ENCODE data around the gene RAB40B.

Gene RAB40B

DNA sequence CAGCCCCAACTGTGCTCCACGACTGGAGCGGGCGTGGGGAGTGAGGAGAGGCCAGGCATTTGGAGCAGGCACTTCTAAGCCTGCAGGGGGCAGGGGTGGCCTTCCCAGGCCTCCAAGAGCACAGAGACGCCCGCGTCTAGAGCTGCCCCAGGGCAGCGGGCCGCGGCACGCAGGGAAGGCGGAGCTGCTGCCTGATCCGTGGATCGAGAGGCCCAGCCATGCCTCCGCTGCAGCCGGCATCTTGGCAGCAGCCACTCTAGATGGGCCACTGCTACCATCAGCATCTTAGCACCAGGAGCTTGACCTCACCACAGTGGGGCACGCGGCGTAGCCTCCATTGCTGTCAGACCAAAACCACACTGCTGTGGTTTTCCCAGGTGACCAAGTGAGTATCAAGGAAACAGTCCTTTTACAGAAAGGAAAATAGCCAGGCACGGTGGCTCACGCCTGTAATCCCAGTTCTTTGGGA is 29.8 kb downstream of the RAB40B start:
- Mint-ChIP-seq H3K36me3 (no peaks in the 10 kb centered on the region), H3K4me3 (peak overlapping the region; percentile 67), H3K27me3 (no peaks in the 10 kb centered on the region), H3K4me1 (peaks cover 8% of the 10 kb centered on the region), H3K27ac (peak overlapping the region; percentile 7), H3K9me3 (no peaks in the 10 kb centered on the region)
- peak; percentile 84 for ATAC-seq

DNA sequence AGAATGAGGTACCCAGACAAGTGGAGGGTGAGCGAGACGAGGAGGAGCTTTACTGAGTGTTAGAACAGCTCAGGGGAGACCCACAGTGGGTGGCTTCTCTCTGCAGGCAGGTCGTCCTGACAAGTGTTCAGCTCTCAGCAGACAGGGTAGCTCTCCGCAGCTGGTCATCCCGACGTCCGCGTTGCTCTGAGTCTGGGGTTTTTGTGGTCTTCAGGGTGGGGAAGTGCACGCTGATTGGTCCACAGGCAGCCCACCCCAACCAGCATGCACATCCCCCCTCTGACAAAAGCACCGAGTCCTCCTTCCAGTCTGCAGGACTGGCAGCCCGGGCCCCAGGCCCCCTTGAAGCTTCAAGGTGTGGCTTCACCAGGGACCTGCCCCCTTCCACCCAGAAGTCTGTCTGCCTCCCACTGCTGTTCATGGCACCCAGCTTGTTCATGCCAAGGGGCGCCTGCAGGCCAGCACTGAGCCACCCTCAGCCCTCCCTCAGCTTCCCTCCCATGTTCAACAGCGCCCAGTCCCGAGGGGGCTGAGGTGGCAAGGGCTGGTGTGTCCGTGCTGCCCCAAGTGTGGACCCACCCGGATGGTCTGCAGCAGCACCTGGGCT is 30.4 kb downstream of the RAB40B start:
- H3K9me3 Mint-ChIP-seq = no peaks in the 10 kb centered on the region
- no peaks in the 10 kb centered on the region for H3K36me3 Mint-ChIP-seq
- H3K4me1 Mint-ChIP-seq = peaks cover 8% of the 10 kb centered on the region
- no peaks in the 10 kb centered on the region for H3K27me3 Mint-ChIP-seq
- H3K27ac Mint-ChIP-seq = peak overlapping the region; percentile 7
- peak; percentile 37 for ATAC-seq
- H3K4me3 Mint-ChIP-seq = no peak overlapping the region

DNA sequence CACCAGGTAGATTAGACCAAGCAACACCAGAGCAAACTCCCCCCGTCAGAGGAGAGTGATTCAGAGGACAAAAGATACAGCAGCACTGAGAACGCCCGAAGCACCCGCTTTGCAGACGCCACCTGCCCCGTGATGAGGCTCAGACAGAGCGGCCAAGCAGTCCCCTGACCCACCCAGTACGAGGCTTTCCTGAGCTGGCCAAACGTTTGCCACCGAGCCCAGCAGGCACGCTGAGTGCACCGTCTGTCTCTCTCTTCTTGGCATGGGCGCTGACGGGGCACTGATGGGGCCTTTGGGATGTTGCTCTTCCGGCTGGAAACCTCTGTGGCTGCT is 30.9 kb downstream of the RAB40B start:
- H3K4me3 Mint-ChIP-seq = no peak overlapping the region
- no peaks in the 10 kb centered on the region for H3K36me3 Mint-ChIP-seq
- no peak overlapping the region for H3K27ac Mint-ChIP-seq
- H3K27me3 Mint-ChIP-seq = no peaks in the 10 kb centered on the region
- peaks cover 8% of the 10 kb centered on the region for H3K4me1 Mint-ChIP-seq
- H3K9me3 Mint-ChIP-seq = no peaks in the 10 kb centered on the region
- no peak for ATAC-seq

DNA sequence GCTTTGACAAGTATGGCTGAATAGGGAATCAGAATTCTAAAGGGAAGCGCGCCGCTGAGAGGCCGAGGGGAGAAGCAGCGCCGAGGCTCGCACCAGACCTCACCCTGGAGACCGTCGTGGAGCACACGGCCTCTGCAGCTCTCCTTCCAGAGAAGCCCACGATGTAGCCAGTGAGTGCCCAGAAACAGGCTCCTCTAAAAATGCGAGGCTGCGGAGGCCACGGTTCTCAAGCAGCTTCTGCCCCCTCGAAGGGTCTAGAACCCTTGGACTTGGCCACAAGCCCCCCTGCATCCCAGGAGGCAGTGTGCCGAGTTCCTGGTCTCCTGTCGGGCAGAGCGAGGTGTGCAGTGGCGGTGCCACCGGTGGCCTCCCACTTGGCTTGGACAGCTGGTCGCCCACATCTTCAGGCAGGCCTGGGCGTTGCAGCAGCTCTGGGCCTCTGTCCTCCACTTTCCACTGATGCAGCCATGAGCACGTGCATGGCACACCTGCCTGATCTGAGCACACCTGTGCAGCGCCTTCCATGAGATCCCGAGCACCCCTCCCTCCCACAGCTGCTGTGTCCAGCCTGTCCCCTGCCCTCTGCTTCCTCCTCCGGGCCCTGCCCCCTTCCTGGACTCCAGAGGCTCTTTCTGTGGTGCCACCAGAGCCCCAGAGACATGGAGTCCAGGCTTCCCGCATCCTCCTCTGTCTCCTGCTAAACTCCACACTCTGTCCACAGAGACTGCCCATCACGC is 31.4 kb downstream of the RAB40B start:
- ATAC-seq = no peak
- Mint-ChIP-seq H3K27ac (no peak overlapping the region), H3K4me3 (no peak overlapping the region), H3K4me1 (peaks cover 8% of the 10 kb centered on the region), H3K36me3 (no peaks in the 10 kb centered on the region), H3K27me3 (no peaks in the 10 kb centered on the region), H3K9me3 (no peaks in the 10 kb centered on the region)

DNA sequence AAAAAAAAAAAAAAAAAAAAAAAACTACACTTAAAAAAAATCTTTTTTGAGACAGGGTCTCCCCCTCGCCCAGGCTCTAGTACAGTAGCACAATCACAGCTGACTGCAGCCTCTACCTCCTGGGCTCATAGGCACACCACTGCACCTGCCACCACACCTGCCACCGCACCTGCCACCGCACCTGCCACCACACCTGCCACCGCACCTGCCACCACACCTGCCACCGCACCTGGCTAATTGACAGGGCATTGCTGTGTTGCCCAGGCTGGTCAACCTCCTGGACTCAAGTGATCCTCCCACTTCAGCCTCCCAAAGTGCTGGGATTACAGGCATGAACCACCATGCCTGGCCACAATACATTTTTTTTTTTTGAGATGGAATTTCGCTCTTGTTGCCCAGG is 32.6 kb downstream of the RAB40B start:
- Mint-ChIP-seq H3K4me1 (peaks cover 8% of the 10 kb centered on the region), H3K27me3 (no peaks in the 10 kb centered on the region), H3K27ac (no peak overlapping the region), H3K4me3 (no peak overlapping the region), H3K36me3 (no peaks in the 10 kb centered on the region), H3K9me3 (no peaks in the 10 kb centered on the region)
- no peak for ATAC-seq

DNA sequence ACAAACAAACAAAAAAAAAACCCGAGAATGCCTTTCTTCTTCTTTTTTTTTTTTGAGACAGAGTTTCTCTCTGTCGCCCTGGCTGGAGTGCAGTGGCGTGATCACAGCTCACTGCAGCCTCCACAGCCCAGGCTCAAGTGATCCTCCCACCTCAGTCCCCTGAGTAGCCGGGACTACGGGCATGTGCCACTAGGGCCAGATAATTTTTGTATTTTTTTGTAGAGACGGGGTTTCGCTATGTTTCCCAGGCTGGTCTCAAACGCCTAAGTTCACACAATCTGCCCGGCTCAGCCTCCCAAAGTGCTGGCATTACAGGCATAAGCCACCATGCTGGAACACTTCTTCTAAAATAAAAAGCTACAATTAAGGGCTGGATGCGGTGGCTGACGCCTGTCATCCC is 33.3 kb downstream of the RAB40B start:
- ATAC-seq = no peak
- no peak overlapping the region for H3K4me3 Mint-ChIP-seq

DNA sequence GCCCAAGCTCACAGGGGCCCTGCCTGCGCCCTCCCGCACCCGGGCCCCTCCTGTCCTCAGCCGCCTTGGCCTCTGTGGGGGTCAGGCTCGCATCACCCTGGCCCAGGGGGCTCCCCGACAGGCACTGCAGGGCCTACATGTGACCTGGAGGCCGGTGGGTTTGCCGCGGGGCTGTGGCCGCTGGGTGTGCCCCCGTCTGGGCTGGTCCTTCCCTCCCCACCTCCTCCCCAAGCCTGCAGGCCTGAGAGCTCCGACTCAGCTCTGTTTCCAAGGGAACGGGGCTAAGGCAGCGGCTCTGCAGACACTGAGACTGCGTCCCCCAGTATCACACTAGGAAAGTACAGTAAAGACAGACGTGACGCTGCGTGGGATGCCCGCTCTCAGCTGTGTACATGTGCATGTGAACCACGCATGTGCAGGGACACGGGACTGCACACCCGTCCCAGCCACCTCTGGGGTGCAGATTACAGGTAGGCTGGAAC is 33.8 kb downstream of the RAB40B start:
- H3K36me3 Mint-ChIP-seq = no peaks in the 10 kb centered on the region
- no peaks in the 10 kb centered on the region for H3K27me3 Mint-ChIP-seq
- H3K9me3 Mint-ChIP-seq = no peaks in the 10 kb centered on the region
- H3K4me3 Mint-ChIP-seq = no peak overlapping the region
- peaks cover 8% of the 10 kb centered on the region for H3K4me1 Mint-ChIP-seq
- no peak for ATAC-seq
- H3K27ac Mint-ChIP-seq = no peak overlapping the region

More for the DNA sequence above, 33.3 kb downstream of the RAB40B start:
- H3K4me1 Mint-ChIP-seq = peaks cover 8% of the 10 kb centered on the region
- H3K9me3 Mint-ChIP-seq = no peaks in the 10 kb centered on the region
- H3K27ac Mint-ChIP-seq = no peak overlapping the region
- no peaks in the 10 kb centered on the region for H3K27me3 Mint-ChIP-seq
- no peaks in the 10 kb centered on the region for H3K36me3 Mint-ChIP-seq

DNA sequence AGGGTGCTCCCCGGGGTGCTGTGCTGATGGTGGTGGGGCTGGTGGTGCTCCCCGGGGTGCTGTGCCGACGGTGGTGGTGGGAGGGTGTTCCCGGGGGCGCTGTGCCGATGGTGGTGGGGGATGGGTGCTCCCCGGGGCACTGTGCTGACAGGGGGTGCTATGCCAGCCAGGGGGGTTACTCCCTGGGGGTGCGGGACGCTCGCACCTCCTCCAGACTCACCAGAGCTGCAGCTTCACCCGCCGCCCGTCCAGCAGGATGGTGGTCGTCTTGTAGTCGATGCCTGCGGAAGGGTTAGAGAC is 34.3 kb downstream of the RAB40B start:
- H3K4me3 Mint-ChIP-seq = no peak overlapping the region
- no peak overlapping the region for H3K27ac Mint-ChIP-seq
- H3K27me3 Mint-ChIP-seq = no peaks in the 10 kb centered on the region
- no peaks in the 10 kb centered on the region for H3K9me3 Mint-ChIP-seq
- H3K36me3 Mint-ChIP-seq = no peaks in the 10 kb centered on the region
- peaks cover 8% of the 10 kb centered on the region for H3K4me1 Mint-ChIP-seq
- ATAC-seq = peak; percentile 42

DNA sequence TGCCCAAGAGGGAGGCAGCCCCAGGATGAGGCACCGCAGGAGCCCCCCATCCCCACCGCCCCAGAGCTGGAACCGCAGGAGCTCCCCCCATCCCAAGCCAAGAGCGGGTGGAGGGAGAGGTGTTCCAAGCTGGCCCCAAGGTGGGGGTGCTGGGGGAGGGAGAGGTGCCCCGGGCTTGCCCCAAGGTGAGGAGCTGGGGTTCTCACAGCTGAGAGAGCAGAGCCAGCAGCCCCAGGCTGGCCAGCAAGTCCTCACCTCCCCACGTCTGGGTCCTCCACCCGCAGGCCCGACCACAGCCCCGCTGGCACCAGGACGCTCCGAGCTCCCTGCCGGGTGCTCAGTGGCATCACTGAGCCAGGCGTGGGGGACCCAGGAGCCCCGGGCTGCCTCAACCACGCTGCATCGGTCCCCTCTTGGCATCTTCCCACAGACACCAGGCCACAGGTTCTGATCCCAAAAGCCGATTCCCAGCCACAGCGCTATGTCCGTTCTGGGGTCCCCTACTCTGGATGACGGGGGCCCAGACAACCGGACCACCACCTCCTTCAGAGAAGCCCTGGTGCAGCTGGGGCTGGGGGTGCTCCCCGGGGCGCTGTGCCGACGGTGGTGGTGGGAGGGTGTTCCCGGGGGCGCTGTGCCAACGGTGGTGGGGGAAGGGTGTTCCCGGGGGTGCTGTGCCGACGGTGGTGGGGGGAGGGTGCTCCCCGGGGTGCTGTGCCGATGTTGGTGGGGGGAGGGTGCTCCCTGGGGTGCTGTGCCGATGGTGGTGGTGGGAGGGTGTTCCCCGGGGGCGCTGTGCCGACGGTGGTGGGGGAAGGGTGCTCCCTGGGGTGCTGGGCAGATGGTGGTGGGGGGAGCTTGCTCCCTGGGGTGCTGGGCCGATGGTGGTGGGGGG is 34.9 kb downstream of the RAB40B start:
- no peak overlapping the region for H3K27ac Mint-ChIP-seq
- H3K4me1 Mint-ChIP-seq = peaks cover 5% of the 10 kb centered on the region
- ATAC-seq = peak; percentile 31
- H3K36me3 Mint-ChIP-seq = no peaks in the 10 kb centered on the region
- no peaks in the 10 kb centered on the region for H3K9me3 Mint-ChIP-seq
- no peaks in the 10 kb centered on the region for H3K27me3 Mint-ChIP-seq
- no peak overlapping the region for H3K4me3 Mint-ChIP-seq

DNA sequence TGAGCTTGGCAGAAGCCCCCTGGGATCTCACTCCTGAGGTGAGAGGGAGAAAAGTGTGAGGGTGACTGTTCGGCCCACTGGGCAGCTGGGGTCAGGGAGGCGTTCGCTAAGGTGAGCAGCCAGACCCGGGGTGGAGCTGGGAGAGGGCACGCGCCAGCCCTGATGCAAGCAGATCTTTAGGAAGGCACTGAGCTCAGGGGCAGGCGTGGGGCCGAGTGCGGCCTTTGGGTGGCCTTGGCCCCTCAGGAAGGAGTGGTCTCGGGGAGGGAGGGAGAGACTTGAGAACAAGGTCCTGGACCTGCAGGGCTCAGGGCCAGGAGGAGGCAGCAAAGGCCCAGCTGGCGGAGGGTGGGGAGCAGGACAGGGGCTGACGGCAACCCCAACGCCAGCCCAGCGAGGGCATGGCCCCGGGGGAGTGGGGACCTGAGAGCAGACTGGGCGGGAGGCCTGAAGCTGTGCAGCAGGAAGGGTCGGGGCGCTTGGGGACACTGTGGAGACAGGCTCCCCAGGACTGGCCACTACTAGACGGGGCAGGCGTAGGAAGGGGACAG is 35.7 kb downstream of the RAB40B start:
- no peaks in the 10 kb centered on the region for H3K9me3 Mint-ChIP-seq
- no peaks in the 10 kb centered on the region for H3K4me1 Mint-ChIP-seq
- H3K27me3 Mint-ChIP-seq = no peaks in the 10 kb centered on the region
- H3K27ac Mint-ChIP-seq = no peak overlapping the region
- no peak overlapping the region for H3K4me3 Mint-ChIP-seq
- peak; percentile 37 for ATAC-seq
- no peaks in the 10 kb centered on the region for H3K36me3 Mint-ChIP-seq

DNA sequence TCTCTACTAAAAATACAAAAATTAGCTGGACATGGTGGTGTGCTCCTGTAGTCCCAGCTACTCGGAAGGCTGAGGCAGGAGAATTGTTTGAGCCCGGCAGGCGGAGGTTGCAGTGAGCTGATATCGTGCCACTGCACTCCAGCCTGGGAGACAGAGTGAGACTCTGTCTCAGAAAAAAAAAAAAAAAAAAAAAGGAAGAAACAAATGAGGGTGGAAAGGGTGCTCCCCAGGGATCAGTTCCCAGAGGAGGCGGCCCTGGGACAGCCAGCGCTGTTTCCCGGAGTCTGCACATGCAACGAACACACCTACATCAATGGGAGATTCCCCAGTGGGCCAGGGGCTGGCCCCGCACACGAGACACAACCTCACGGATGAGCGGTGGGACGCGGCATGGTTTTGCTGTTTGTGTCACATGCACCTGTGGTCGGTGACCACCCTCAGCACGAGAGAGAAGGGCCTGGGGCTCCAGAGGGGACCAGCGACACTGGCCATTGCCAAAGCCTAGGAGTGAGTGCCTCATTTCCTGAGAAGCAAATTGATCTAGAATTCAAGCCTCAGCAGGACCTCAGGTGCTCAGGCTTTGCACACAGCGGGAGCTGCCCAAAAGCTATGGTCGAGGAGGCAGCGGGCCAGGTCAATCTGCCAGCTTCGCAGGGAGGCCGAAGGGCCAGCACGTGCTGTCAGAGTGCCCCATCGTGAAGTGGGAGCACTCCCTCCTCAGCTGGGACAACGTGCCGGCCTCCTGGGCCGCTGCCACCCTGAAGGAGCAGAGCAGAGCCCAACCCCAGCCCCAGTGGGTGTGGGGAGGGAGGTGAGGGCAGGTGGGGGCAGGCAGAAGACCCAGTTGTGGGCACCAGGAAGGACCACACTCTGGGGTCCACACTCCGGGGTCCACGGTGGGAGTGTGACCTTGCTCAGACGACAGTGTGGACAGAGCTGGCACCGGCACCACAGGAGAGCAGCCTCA is 36.5 kb downstream of the RAB40B start:
- ATAC-seq = no peak
- H3K4me3 Mint-ChIP-seq = no peak overlapping the region
- no peak overlapping the region for H3K27ac Mint-ChIP-seq
- H3K9me3 Mint-ChIP-seq = no peaks in the 10 kb centered on the region
- H3K4me1 Mint-ChIP-seq = no peaks in the 10 kb centered on the region
- H3K36me3 Mint-ChIP-seq = peaks cover 4% of the 10 kb centered on the region
- no peaks in the 10 kb centered on the region for H3K27me3 Mint-ChIP-seq

DNA sequence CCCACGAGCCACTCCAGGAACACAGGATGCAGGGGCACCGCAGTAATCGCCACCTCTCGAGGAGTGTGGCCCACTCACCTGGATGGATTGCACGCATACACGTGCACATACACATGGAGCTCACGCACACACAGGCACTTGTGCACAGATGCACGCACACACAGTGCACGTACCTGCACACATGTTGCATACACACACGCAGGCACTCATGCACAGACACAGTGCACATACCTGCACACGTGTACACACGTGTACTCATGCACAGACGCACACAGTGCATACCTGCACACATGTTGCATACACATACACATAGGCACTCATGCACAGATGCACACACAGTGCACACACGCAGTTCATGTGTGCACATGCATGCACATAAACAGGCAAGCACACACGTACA is 38.6 kb downstream of the RAB40B start:
- Mint-ChIP-seq H3K36me3 (peaks cover 4% of the 10 kb centered on the region), H3K4me1 (peaks cover 4% of the 10 kb centered on the region)

DNA sequence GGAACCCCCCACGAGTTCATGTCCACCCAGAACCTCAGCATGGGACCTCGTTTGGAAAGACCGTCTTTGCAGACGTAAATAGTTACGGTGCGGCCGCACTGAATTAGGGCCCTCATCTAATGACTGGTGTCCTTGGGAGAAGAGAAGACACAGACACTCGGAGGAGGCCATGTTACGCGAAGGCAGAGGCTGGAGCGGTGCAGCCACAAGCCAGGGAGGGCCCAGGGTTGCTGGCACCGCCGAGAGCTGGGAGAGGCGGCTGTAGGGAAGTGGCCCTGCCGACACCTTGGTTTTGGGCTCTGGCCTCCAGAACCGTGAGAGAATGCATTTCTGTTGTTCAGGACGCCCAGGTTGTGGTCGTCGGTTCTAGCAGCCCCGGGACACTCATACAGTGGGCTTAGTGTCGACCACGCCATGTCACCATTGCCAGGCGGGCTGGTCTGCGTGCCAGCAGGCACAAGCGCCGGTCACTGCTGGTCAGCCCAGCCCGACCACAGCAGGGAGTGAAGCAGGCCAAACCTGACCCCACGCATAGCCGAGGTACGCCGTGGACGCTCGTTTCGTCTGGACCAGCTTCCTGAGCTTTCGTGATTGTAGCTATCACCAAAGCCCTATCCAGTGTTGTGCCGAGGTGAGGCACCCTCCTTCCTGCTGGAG is 39.6 kb downstream of the RAB40B start:
- ATAC-seq = no peak
- peaks cover 4% of the 10 kb centered on the region for H3K36me3 Mint-ChIP-seq
- no peak overlapping the region for H3K27ac Mint-ChIP-seq
- peaks cover 4% of the 10 kb centered on the region for H3K4me1 Mint-ChIP-seq
- H3K4me3 Mint-ChIP-seq = no peak overlapping the region
- no peaks in the 10 kb centered on the region for H3K27me3 Mint-ChIP-seq
- no peaks in the 10 kb centered on the region for H3K9me3 Mint-ChIP-seq

More for the DNA sequence above, 38.6 kb downstream of the RAB40B start:
- no peaks in the 10 kb centered on the region for H3K27me3 Mint-ChIP-seq
- H3K9me3 Mint-ChIP-seq = no peaks in the 10 kb centered on the region
- H3K4me3 Mint-ChIP-seq = no peak overlapping the region
- no peak overlapping the region for H3K27ac Mint-ChIP-seq
- ATAC-seq = no peak

DNA sequence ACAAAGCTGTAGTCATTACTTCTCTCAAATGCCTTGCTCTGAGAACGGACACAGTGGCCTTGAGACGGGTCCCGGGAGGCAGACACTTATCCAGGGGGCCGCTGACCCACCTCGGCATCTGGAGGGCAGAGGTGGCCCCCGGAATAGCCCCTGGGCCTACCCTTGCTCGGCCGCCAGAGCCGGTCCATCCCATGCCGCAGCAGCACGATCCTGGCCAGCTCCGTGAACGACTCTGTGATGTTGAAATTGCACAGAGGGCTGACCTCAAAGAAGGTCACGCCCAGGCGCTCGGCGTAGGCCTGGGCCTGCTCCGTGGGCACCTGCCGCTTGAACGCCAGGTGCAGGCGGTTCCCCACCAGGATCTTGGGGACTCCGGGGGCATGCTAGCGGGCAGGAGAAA is 40.2 kb downstream of the RAB40B start:
- Mint-ChIP-seq H3K27me3 (no peaks in the 10 kb centered on the region), H3K36me3 (peaks cover 4% of the 10 kb centered on the region), H3K9me3 (no peaks in the 10 kb centered on the region), H3K27ac (no peak overlapping the region), H3K4me3 (no peak overlapping the region), H3K4me1 (peaks cover 4% of the 10 kb centered on the region)
- no peak for ATAC-seq
